ENCODE results near the gene DENND5A. TPM values are rescaled to one million over a fixed set of nuclear protein-coding genes. Genes with fewer than 3 reads are reported as not detected.

Gene DENND5A
- total and polyA plus RNA-seq, 2 donors (not counting 1 experiment from before 2014, with no cell fraction given), result 125 to 235 TPM

DNA sequence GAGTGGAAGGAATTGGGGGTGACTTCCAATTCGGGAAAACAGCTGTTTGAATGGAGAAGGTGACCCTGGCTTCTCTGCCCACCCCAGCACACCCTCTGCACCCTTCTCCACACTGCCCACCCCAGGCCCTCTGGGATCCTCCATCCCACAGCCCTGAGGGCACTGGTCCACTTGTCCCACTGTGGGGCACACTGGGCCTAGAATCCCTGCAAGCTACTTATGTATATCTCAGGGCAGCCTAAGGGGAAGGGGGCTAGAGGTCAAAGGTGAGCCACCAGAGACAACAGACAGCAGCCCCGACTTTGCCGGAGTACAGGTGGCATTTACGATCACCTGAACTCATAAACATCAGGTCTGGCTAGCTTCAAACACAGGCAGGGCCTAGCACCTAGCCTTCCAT, 173.1 kb downstream of the DENND5A start:
- no peak overlapping the region for H2AFZ ChIP-seq (ENCODE audit: low read length)
- no peaks in the 10 kb centered on the region for H3K79me2 ChIP-seq (ENCODE audit: control insufficient read depth, insufficient read depth, low read length)
- no peaks in the 10 kb centered on the region for H3K9me3 ChIP-seq (ENCODE audit: control insufficient read depth, insufficient read depth, low read depth, low read length)
- peak overlapping the region in 2 of 4 experiments; percentile 28 to 35 for H3K4me3 ChIP-seq (replicated peaks in 1 of 4; ENCODE audit: control extremely low read depth in 1 of 4, insufficient read depth in 1 of 4, low read depth in 3 of 4, low read length in 4 of 4)
- H3K36me3 ChIP-seq (ENCODE audit: control insufficient read depth, insufficient read depth, low read length), result no peaks in the 10 kb centered on the region
- TF ChIP-seq, protein P1, sequence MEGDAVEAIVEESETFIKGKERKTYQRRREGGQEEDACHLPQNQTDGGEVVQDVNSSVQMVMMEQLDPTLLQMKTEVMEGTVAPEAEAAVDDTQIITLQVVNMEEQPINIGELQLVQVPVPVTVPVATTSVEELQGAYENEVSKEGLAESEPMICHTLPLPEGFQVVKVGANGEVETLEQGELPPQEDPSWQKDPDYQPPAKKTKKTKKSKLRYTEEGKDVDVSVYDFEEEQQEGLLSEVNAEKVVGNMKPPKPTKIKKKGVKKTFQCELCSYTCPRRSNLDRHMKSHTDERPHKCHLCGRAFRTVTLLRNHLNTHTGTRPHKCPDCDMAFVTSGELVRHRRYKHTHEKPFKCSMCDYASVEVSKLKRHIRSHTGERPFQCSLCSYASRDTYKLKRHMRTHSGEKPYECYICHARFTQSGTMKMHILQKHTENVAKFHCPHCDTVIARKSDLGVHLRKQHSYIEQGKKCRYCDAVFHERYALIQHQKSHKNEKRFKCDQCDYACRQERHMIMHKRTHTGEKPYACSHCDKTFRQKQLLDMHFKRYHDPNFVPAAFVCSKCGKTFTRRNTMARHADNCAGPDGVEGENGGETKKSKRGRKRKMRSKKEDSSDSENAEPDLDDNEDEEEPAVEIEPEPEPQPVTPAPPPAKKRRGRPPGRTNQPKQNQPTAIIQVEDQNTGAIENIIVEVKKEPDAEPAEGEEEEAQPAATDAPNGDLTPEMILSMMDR (conservative IDR thresholded peaks at IDR 0.05 in 1 of 2, IDR thresholded peaks at IDR 0.05 in 1 of 2; ENCODE audit: low read depth in 1 of 2, low read length in 2 of 2), result no peak
- no peak for TF ChIP-seq EZH2 (IDR thresholded peaks at IDR 0.05; ENCODE audit: low read length, missing control alignments)
- no peak overlapping the region for H3K27ac ChIP-seq (ENCODE audit: insufficient read depth, low read length)
- H3K27me3 ChIP-seq (ENCODE audit: control insufficient read depth, insufficient read depth, low read length), result peaks cover 3% of the 10 kb centered on the region
- H3K4me2 ChIP-seq (ENCODE audit: extremely low read depth, insufficient read depth, low read length), result no peak overlapping the region
- H3K4me1 ChIP-seq (ENCODE audit: control insufficient read depth, extremely low read depth, insufficient read depth, low read length), result peaks cover 3% of the 10 kb centered on the region
- H4K20me1 ChIP-seq (ENCODE audit: control insufficient read depth, extremely low read depth, insufficient read depth, low read length), result no peaks in the 10 kb centered on the region
- DNase-seq (ENCODE audit: low read depth in 2 of 2), result no peak
- no peak overlapping the region for H3K9ac ChIP-seq (ENCODE audit: insufficient read depth, low read length)

DNA sequence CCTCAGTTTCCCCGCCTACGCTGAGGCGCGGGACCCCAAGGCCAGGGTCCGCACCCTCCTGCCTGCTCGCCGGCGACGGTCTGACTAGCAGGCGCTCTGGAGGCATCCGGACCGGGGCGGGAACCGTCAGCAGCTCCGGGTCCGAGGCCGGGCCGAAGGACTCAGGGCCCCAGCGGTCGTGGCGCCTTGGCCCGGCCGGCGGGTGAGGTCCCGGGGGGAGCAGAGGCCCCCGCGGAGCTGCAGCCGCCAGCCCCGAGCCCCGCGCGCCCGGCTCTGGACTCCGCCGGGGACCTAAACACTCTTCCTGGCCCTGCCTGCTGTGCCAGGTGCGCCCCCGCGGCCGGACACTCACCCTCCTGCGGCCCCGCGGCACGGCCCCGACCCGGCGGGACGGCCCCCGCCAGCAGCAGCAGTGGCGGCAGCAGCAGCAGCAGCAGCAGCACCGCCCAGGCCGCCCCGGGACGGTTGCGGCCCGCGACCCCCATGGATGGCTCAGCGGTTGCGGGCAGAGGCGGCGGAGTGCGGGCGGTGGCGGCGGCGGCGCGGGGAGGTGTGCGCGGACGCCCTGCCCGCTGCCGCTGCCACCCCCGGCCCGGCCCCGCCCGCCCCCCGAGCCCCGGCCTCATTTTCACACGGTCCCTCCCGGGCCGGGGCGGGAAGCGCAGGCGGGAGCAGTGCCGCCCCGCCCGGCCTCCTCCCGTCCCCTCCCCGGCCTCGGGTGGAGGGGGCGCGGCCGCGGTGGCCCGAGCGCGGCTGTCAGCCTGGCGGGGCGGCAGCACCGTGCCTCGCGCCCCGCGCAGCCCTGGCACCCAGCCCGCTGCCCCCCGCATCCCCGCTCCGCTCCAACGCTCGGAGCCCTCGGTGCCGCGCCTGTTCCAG, 173.9 kb downstream of the DENND5A start, which contains the start of gene SCUBE2:
TSS of gene SCUBE2 (minus strand) at position 556 of the 879 bp plus-strand sequence. CDS start at position 485, 71 bp downstream.
- no peak within 1 kb of the TSS for H3K27ac ChIP-seq (ENCODE audit: insufficient read depth, low read length)
- peak within 1 kb of the TSS; percentile 9 for H2AFZ ChIP-seq (ENCODE audit: low read length)
- H3K36me3 ChIP-seq (ENCODE audit: control insufficient read depth, insufficient read depth, low read length), result no peaks in the 10 kb centered on the region
- peak within 1 kb of the TSS; percentile 32 to 52 (median 34) for H3K4me3 ChIP-seq (replicated peaks in 1 of 4; ENCODE audit: control extremely low read depth in 1 of 4, insufficient read depth in 1 of 4, low read depth in 3 of 4, low read length in 4 of 4)
- H3K79me2 ChIP-seq (ENCODE audit: control insufficient read depth, insufficient read depth, low read length), result no peaks in the 10 kb centered on the region
- H4K20me1 ChIP-seq (ENCODE audit: control insufficient read depth, extremely low read depth, insufficient read depth, low read length), result no peaks in the 10 kb centered on the region
- H3K4me2 ChIP-seq (ENCODE audit: extremely low read depth, insufficient read depth, low read length), result peak within 1 kb of the TSS; percentile 88
- no peak for DNase-seq (ENCODE audit: low read depth in 2 of 2)
- H3K4me1 ChIP-seq (ENCODE audit: control insufficient read depth, extremely low read depth, insufficient read depth, low read length), result peaks cover 3% of the 10 kb centered on the region
- H3K9ac ChIP-seq (ENCODE audit: insufficient read depth, low read length), result peak within 1 kb of the TSS; percentile 8
- peaks cover 3% of the 10 kb centered on the region for H3K27me3 ChIP-seq (ENCODE audit: control insufficient read depth, insufficient read depth, low read length)
- H3K9me3 ChIP-seq (ENCODE audit: control insufficient read depth, insufficient read depth, low read depth, low read length), result no peaks in the 10 kb centered on the region
- no peak for TF ChIP-seq EZH2 (IDR thresholded peaks at IDR 0.05; ENCODE audit: low read length, missing control alignments)
- TF ChIP-seq, protein P1 (conservative IDR thresholded peaks at IDR 0.05 in 1 of 2, IDR thresholded peaks at IDR 0.05 in 1 of 2; ENCODE audit: low read depth in 1 of 2, low read length in 2 of 2), result no peak

DNA sequence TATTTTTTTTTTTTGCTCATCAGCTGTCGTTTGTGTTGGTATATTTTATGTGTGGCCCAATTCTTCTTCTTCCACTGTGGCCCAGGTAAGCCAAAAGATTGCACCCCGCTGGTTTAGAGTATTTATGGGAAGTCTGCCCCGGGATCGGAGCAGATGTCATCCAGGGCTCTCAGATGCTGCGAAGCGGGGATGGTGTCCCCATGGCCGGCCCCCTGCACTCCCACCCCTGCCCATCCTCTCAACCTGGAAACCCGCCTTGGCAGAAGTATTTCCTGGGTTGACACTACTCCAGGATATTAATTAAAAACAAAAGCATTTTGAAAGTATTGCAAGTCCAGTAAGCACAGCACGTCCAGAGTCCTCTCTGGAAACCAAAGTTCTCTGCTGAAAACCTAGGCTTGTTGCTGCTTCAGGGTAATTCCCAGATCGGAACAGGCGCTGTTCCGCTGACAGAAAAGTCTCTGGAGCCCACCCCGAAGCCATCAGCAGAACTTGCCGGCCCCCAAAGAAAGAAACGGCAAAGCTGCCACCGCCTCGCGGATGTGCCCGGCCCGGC, 174.6 kb downstream of the DENND5A start:
- H3K9me3 ChIP-seq (ENCODE audit: control insufficient read depth, insufficient read depth, low read depth, low read length), result no peaks in the 10 kb centered on the region
- H3K4me2 ChIP-seq (ENCODE audit: extremely low read depth, insufficient read depth, low read length), result peak overlapping the region; percentile 64
- no peaks in the 10 kb centered on the region for H4K20me1 ChIP-seq (ENCODE audit: control insufficient read depth, extremely low read depth, insufficient read depth, low read length)
- no peak overlapping the region for H3K9ac ChIP-seq (ENCODE audit: insufficient read depth, low read length)
- peak overlapping the region in 3 of 4 experiments; percentile 34 to 52 (median 34) for H3K4me3 ChIP-seq (replicated peaks in 1 of 4; ENCODE audit: control extremely low read depth in 1 of 4, insufficient read depth in 1 of 4, low read depth in 3 of 4, low read length in 4 of 4)
- DNase-seq (ENCODE audit: low read depth in 2 of 2), result no peak
- no peaks in the 10 kb centered on the region for H3K36me3 ChIP-seq (ENCODE audit: control insufficient read depth, insufficient read depth, low read length)
- no peak for TF ChIP-seq EZH2 (IDR thresholded peaks at IDR 0.05; ENCODE audit: low read length, missing control alignments)
- TF ChIP-seq, protein P1 (conservative IDR thresholded peaks at IDR 0.05 in 1 of 2, IDR thresholded peaks at IDR 0.05 in 1 of 2; ENCODE audit: low read depth in 1 of 2, low read length in 2 of 2), result no peak
- no peaks in the 10 kb centered on the region for H3K79me2 ChIP-seq (ENCODE audit: control insufficient read depth, insufficient read depth, low read length)
- peaks cover 3% of the 10 kb centered on the region for H3K4me1 ChIP-seq (ENCODE audit: control insufficient read depth, extremely low read depth, insufficient read depth, low read length)
- no peak overlapping the region for H3K27ac ChIP-seq (ENCODE audit: insufficient read depth, low read length)
- peak overlapping the region; percentile 9 for H2AFZ ChIP-seq (ENCODE audit: low read length)
- peaks cover 3% of the 10 kb centered on the region for H3K27me3 ChIP-seq (ENCODE audit: control insufficient read depth, insufficient read depth, low read length)
